ENCODE measurements around the gene EIF4E1B. TPM values are rescaled to one million over a fixed set of nuclear protein-coding genes. Genes with fewer than 3 reads are reported as not detected.

Gene EIF4E1B
- total RNA-seq, 1 donor from 2014 or later, result not detected

- intact Hi-C loops (cut with DNase I), result no loop called here
- no peak for DNase-seq (ENCODE audit: low spot score)
Measured at GRCh38 chr5:176624938-176625337, 5.5 kb upstream of the EIF4E1B start.

- DNase-seq (ENCODE audit: low spot score), result no peak
- intact Hi-C loops (cut with DNase I), result no loop called here
Measured at GRCh38 chr5:176625512-176625911, 5.0 kb upstream of the EIF4E1B start.

- DNase-seq (ENCODE audit: low spot score), result no peak
- intact Hi-C loops (cut with DNase I), result no loop called here
Measured at GRCh38 chr5:176625966-176626875, 4.3 kb upstream of the EIF4E1B start.

- DNase-seq (ENCODE audit: low spot score), result no peak
- intact Hi-C loops (cut with DNase I), result no loop called here
Measured at GRCh38 chr5:176626876-176627236, 3.6 kb upstream of the EIF4E1B start.

- intact Hi-C loops (cut with DNase I), result no loop called here
- DNase-seq (ENCODE audit: low spot score), result no peak
Measured at GRCh38 chr5:176627582-176627981, 2.9 kb upstream of the EIF4E1B start.

- intact Hi-C loops (cut with DNase I), result no loop called here
Measured at GRCh38 chr5:176628406-176629228, 1.9 kb upstream of the EIF4E1B start.

GRCh38 chr5:176629317-176629852, 1.1 kb upstream of the EIF4E1B start:
- no peak for DNase-seq (ENCODE audit: low spot score)
- intact Hi-C loops (cut with DNase I), result no loop called here

More at GRCh38 chr5:176628406-176629228, 1.9 kb upstream of the EIF4E1B start:
- DNase-seq (ENCODE audit: low spot score), result no peak

GRCh38 chr5:176630681-176631222, 277 bp downstream of the EIF4E1B start:
- intact Hi-C loops (cut with DNase I), result no loop called here
- DNase-seq (ENCODE audit: low spot score), result no peak

GRCh38 chr5:176631383-176632200, 1.1 kb downstream of the EIF4E1B start:
- intact Hi-C loops (cut with DNase I), result no loop called here
- no peak for DNase-seq (ENCODE audit: low spot score)

GRCh38 chr5:176632745-176633144, 2.3 kb downstream of the EIF4E1B start:
- intact Hi-C loops (cut with DNase I), result no loop called here
- DNase-seq (ENCODE audit: low spot score), result no peak

- DNase-seq (ENCODE audit: low spot score), result no peak
- intact Hi-C loops (cut with DNase I), result no loop called here
Measured at GRCh38 chr5:176633598-176633997, 3.1 kb downstream of the EIF4E1B start.

- DNase-seq (ENCODE audit: low spot score), result no peak
- intact Hi-C loops (cut with DNase I), result no loop called here
Measured at GRCh38 chr5:176636426-176636825, 6.0 kb downstream of the EIF4E1B start.

- intact Hi-C loops (cut with DNase I), result no loop called here
- DNase-seq (ENCODE audit: low spot score), result no peak
Measured at GRCh38 chr5:176637556-176637955, 7.1 kb downstream of the EIF4E1B start.

GRCh38 chr5:176638437-176638836, 8.0 kb downstream of the EIF4E1B start:
- no peak for DNase-seq (ENCODE audit: low spot score)
- intact Hi-C loops (cut with DNase I), result no loop called here

- DNase-seq (ENCODE audit: low spot score), result no peak
- intact Hi-C loops (cut with DNase I), result no loop called here
Measured at GRCh38 chr5:176639208-176639607, 8.7 kb downstream of the EIF4E1B start.

- DNase-seq (ENCODE audit: low spot score), result peak; percentile 86
- intact Hi-C loops (cut with DNase I), result no loop called here
Measured at GRCh38 chr5:176639981-176640380, 9.5 kb downstream of the EIF4E1B start.

GRCh38 chr5:176640616-176641015, 10.1 kb downstream of the EIF4E1B start:
- intact Hi-C loops (cut with DNase I), result no loop called here
- no peak for DNase-seq (ENCODE audit: low spot score)

- no peak for DNase-seq (ENCODE audit: low spot score)
- intact Hi-C loops (cut with DNase I), result no loop called here
Measured at GRCh38 chr5:176642675-176643490, 12.4 kb downstream of the EIF4E1B start.
